Upper lobe of right lung (tissue), 1 donor: Measurements from ENCODE around the gene PLCB4. TPM values are rescaled to one million over a fixed set of nuclear protein-coding genes. Genes with fewer than 3 reads are reported as not detected.

Source experiments
- ATAC-seq: fragments of 200-7000 bp; cut with Tn5 transposase; one replicate; pipeline ENCODE4 v1.9.1; 2020; ENCODE audit warnings: mild to moderate bottlenecking, moderate library complexity
- DNase-seq: peaks from one replicate; pipeline ENCODE4 v3.0.0-alpha.2; 2020
- H3K27ac ChIP-seq: fragments of 200-600 bp; one replicate; pipeline ENCODE4 v1.8.0; 2022
- H3K27me3 ChIP-seq: fragments of 200-600 bp; one replicate; pipeline ENCODE4 v1.8.0; 2022; ENCODE audit warnings: mild to moderate bottlenecking
- H3K36me3 ChIP-seq: fragments of 200-600 bp; one replicate; pipeline ENCODE4 v1.8.0; 2022
- H3K4me1 ChIP-seq: fragments of 200-600 bp; one replicate; pipeline ENCODE4 v1.8.0; 2022
- H3K4me3 ChIP-seq: fragments of 200-600 bp; one replicate; pipeline ENCODE4 v1.8.0; 2022; ENCODE audit warnings: mild to moderate bottlenecking
- H3K9me3 ChIP-seq: fragments of 200-600 bp; one replicate; pipeline ENCODE4 v1.8.0; 2022
- intact Hi-C: fragments of 100-400 bp; cut with DNase I; formaldehyde crosslinking; loops from one replicate; pipeline ENCODE4 v1.11.0; 2022
- total RNA-seq: library from RNA; stranded (reverse); fragmentation: NEBNext Ultra II Directional; extraction: Animal tissue kit (Norgen Biotek cat#: 25700); gene quantifications from one replicate; pipeline ENCODE4 v1.2.1, GENCODE V29; 2021
- TF ChIP-seq, protein P1 (sequence below): fragments of 200-600 bp; IDR thresholded peaks from one replicate; pipeline ENCODE4 v1.8.0; 2022; ENCODE audit warnings: antibody characterized with exemption
- donor health status: DM: no; HTN: yes; CAD: no; lungs with severe emphysema.

Gene PLCB4
- total RNA-seq, 1 donor from 2014 or later = 7.9 TPM

DNA sequence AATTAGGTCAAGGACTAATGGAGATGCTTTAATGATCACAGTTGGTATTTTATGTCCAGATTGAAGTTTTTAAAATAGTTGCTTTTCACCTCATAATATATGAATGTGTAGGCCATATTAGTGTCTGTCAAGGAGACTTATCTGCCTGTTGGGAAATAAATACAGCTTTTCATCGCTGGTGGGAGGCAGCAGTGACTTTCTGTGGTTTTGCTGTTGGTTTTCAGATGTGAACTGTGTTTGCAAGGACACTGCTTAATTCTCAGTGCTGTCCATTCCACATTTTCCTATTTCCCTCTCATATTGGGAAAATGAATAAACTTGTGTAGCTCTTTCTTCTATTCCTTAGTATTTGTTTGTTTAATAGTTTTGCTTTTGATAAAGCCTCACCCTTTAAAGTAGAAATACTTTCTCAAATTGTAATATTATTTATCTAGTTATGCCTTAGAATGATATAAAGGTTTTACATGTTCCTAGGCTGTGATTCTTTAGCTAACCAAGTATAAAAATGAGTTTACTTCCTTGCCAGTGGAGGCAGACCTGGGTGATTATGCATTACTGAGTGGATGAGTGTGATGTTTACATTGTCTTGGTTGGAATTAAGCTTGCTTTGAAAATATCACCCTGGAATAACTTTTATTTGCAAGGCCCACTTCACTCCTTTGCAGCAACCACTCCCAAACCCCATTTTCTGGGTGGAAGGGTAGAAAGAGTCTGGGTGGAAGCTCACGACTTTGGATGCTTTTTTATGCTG lies 3.3 kb downstream of the PLCB4 start:
- Histone ChIP-seq H3K36me3 (no peaks in the 10 kb centered on the region), H3K27ac (no peak overlapping the region), H3K4me3 (no peak overlapping the region), H3K27me3 (peaks cover 18% of the 10 kb centered on the region), H3K4me1 (no peaks in the 10 kb centered on the region), H3K9me3 (no peaks in the 10 kb centered on the region)
- intact Hi-C loops = no loop called here
- DNase-seq (no peak), ATAC-seq (no peak)
- TF ChIP-seq, protein P1, sequence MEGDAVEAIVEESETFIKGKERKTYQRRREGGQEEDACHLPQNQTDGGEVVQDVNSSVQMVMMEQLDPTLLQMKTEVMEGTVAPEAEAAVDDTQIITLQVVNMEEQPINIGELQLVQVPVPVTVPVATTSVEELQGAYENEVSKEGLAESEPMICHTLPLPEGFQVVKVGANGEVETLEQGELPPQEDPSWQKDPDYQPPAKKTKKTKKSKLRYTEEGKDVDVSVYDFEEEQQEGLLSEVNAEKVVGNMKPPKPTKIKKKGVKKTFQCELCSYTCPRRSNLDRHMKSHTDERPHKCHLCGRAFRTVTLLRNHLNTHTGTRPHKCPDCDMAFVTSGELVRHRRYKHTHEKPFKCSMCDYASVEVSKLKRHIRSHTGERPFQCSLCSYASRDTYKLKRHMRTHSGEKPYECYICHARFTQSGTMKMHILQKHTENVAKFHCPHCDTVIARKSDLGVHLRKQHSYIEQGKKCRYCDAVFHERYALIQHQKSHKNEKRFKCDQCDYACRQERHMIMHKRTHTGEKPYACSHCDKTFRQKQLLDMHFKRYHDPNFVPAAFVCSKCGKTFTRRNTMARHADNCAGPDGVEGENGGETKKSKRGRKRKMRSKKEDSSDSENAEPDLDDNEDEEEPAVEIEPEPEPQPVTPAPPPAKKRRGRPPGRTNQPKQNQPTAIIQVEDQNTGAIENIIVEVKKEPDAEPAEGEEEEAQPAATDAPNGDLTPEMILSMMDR = no peak

DNA sequence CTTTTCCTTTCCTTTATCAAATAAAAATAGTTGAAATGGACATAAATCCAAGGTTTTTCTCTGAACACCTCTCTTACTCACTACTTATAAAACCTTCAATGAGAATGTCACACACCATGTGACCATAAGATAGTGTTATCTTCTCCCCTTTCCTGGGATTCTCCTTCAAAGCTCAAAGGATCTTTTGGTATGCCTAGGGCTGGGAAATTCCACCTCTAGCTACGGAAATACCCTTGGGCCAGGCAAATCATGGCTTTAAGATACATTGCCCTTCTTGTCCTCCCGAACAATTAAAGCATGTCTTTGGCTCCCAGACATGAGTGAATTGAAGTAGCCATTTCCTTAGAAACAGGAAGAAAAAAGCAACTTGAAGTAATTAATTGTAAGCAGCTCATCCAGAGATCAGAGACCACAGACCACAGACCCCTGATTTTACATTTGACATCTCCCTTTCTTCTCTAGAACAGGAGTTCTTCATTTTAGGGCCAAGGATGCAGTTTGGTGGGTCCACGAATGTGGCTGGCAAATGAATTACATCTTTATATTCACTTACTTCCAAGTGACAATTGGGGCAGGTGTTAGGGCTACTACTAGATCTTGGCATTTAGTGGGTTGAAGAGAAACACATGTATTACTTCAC lies 4.1 kb downstream of the PLCB4 start:
- no peak overlapping the region for H3K27ac ChIP-seq
- H3K36me3 ChIP-seq = no peaks in the 10 kb centered on the region
- H3K4me1 ChIP-seq = no peaks in the 10 kb centered on the region
- ATAC-seq (no peak), DNase-seq (no peak)
- no peak overlapping the region for H3K4me3 ChIP-seq
- intact Hi-C loops = no loop called here
- no peaks in the 10 kb centered on the region for H3K9me3 ChIP-seq
- peaks cover 16% of the 10 kb centered on the region for H3K27me3 ChIP-seq
- TF ChIP-seq, protein P1 = no peak

DNA sequence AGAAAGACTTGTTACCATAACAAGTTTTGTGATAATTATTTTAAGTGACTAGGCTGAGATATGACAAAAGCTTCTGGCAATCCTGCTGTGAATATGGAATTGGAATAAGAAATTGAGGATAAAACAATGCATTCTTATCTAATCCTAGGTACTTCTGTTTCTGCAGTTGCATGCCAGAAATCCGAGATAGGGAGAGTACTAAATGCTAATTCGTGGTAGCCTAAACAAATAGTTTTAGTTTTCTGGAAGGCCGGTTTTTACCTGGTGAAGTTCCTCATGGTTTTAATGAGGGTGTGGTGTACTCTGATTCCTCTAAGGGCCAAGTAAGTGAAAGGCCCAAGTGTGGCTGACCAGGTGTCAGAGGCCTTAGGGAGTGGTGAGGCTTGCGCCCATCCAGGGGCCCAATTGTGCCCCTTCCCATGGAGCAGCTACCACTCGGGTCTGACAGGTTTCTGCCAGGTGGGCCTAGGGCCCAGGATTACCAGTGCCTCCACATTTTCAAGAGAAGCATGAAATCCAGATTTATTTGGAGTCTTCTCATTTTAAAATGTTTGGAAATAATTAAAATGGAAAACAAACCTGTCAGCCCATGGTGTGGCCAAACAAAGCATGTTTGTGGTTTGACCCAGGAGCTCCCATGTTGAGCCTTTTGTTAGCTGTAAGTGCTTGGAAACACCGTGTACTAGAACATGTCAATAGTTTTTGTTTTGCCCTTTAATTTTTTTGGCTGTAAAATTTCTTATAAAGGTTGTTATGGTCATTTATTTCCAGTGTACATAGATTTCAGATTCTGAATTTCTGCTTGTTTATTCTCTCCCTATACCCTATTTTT lies 6.6 kb downstream of the PLCB4 start:
- intact Hi-C loops = no loop called here
- TF ChIP-seq, protein P1 = no peak
- no peak overlapping the region for H3K4me3 ChIP-seq
- no peaks in the 10 kb centered on the region for H3K36me3 ChIP-seq
- H3K27me3 ChIP-seq = peaks cover 2% of the 10 kb centered on the region
- DNase-seq (no peak), ATAC-seq (no peak)
- no peak overlapping the region for H3K27ac ChIP-seq
- H3K4me1 ChIP-seq = no peaks in the 10 kb centered on the region
- no peaks in the 10 kb centered on the region for H3K9me3 ChIP-seq

DNA sequence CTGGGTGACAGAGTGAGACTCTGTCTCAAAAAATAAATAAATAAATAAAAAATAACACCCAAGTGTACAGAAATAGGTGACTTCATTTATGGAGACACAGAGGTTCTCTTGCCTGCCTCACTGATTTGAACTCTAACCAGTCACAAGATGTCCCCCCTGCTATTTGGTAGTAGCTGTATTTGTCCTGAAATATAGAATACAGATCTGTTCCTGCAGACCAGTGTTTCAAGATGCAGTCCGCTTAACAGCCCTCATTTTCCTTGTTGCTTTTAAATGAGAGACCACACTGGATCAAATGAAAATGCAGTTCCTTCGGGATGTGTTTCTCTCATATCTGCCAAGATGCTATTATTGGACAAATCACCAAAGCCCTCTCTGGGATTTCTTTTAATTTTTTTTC lies 7.6 kb downstream of the PLCB4 start:
- TF ChIP-seq, protein P1 = no peak
- H3K4me3 ChIP-seq = no peak overlapping the region
- ATAC-seq = no peak
- H3K27me3 ChIP-seq = no peaks in the 10 kb centered on the region
- no peaks in the 10 kb centered on the region for H3K9me3 ChIP-seq
- intact Hi-C loops = no loop called here
- DNase-seq = no peak
- H3K36me3 ChIP-seq = no peaks in the 10 kb centered on the region
- H3K27ac ChIP-seq = no peak overlapping the region
- no peaks in the 10 kb centered on the region for H3K4me1 ChIP-seq

DNA sequence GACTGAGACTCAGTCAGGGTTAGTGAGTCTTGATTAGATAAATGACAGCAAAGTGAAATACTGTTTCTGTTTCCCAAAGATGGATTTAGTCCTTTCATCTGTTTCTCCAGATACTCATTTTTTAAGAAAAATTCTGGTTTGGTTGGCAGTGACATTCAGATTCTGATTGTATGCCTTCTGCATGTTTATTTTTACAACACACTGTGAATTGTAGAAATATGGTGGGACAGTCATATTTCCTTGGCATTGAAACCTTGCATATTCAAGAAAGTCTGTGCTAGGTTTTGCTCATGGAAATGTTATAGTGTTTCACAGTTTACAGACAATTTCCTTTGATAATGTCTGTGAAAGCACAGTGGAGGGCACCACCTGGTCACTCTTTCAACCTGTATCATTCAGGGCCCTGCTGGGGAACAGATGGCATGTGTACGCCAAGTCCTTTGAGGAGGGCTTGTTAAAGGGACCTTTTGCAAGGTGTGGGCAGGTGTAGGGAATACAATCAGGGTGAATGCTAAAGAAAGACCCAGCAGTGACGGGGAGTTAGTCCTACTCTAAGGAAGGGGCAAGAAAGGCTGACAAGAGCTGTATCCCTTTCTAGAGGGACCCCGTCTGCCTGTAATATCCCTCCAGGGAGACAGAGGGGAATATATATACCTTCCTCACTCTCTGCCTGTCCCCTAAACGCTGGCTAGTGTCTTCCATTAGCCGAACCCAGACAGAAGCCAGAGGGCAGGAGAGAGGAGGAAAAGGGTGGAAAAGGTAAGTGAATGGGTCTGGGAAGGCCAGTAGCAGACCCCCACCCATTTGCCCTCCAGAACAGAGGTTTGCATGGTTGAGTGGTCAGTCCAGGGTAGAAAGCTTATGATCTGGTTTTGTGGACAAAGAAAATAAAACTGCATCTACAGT lies 10.2 kb downstream of the PLCB4 start:
- no peak overlapping the region for H3K27ac ChIP-seq
- H3K36me3 ChIP-seq = no peaks in the 10 kb centered on the region
- TF ChIP-seq, protein P1 = no peak
- H3K9me3 ChIP-seq = no peaks in the 10 kb centered on the region
- intact Hi-C loops = no loop called here
- DNase-seq (no peak), ATAC-seq (no peak)
- no peaks in the 10 kb centered on the region for H3K27me3 ChIP-seq
- H3K4me1 ChIP-seq = no peaks in the 10 kb centered on the region
- no peak overlapping the region for H3K4me3 ChIP-seq
